ENCODE data around the gene PTPN21.
A peak's percentile ranks its signal among the peaks of the same experiment; 100 is the strongest.
"Not testable (repeated sequence)": the region's sequence is repeated elsewhere in the genome, so short reads cannot be mapped to it uniquely, and the experiment has no call there.

Gene PTPN21

DNA sequence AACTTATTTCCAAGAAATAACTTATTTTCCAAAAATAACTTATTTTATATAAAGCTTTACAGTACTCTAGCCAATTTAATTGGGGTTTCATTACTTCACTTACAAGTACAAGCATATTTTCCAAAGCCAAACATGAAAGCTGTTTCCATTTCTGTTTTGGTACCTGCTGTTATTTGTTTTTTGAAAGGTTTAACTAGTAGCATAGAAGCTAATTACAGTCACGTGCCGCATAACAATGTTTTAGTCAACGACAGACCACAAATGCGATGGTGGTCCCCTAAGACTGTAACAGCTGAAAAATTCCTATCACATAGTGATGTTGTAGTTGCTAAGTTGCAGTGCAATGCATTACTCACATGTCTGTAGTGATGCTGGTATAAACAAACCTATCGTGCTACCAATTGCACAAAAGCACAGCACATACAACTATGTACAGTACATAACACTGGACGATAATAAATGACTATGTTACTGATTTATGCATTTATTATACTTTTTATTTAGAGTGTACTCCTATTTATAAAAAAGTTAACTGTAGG lies 21.7 kb downstream of the PTPN21 start:
- H3K4me3 ChIP-seq (ENCODE audit: control insufficient read depth in 1 of 7, extremely low read depth in 1 of 7, insufficient read depth in 4 of 7, low read depth in 2 of 7, low read length in 6 of 7), result no peak overlapping the region
- peaks cover 0 to 4% (median 0%) of the 10 kb centered on the region in 5 experiments for H3K9me3 ChIP-seq (ENCODE audit: control extremely low read depth in 1 of 5, control insufficient read depth in 4 of 5, insufficient read depth in 2 of 5, low read depth in 1 of 5, low read length in 4 of 5)
- peaks cover 0 to 4% (median 0%) of the 10 kb centered on the region in 4 experiments for H3K4me1 ChIP-seq (ENCODE audit: control extremely low read depth in 1 of 4, control insufficient read depth in 4 of 4, insufficient read depth in 4 of 4, low read length in 3 of 4)
- CTCF ChIA-PET, result no interaction called here
- H3K36me3 ChIP-seq (ENCODE audit: control insufficient read depth in 4 of 4, insufficient read depth in 4 of 4, low read length in 3 of 4), result no peaks in the 10 kb centered on the region
- POLR2A ChIA-PET, result no interaction called here
- DNase-seq, result no peak
- no peaks in the 10 kb centered on the region for H3K27me3 ChIP-seq (replicated peaks in 2 of 5; ENCODE audit: control insufficient read depth in 4 of 5, insufficient read depth in 5 of 5, low read length in 4 of 5)
- WGBS (ENCODE audit: insufficient coverage), result 100% methylated on average over 3 of the region's 6 CpGs
- no peak overlapping the region for H3K27ac ChIP-seq (ENCODE audit: insufficient read depth in 1 of 2, low read depth in 1 of 2, low read length in 2 of 2, poor library complexity in 1 of 2, severe bottlenecking in 2 of 2)

DNA sequence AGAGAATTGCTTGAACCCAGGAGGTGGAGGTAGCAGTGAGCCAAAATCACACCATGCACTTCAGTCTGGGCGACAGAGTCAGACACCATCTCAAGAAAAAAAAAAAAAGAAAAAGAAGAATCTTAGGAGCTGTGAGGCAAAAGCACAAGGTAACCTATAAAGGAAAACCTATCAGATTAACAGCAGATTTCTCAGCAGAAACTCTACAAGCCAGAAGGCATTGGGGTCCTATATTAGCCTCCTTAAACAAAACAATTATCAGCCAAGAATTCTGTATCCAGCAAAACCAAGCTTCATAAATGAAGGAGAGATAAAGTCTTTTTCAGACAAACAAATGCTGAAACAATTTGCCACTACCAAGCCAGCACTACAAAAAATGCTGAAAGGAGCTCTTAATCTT lies 24.9 kb downstream of the PTPN21 start:
- WGBS (ENCODE audit: insufficient coverage), result no CpG with 5 or more reads among the region's 1 CpG
- CTCF ChIA-PET, DNase-seq: not testable (repeated sequence)

DNA sequence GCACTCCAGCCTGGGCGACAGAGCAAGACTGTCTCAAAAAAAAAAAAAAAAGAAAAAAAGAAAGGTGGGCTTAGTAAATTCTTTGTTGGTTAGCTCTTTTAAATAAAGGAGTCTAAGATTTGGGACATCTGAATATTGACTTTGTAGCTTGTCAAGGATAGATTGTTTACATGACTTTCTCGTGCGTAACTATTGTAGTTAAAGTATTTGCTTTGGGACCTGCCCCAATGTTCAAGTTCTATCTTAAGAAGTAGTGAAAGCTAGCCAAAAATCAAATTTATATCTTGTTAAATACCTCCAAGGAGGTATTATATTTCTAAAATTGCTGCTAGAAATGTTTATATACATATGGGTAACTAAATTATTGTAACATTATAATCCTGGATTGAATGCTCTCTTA lies 32.4 kb downstream of the PTPN21 start:
- DNase-seq, result no peak
- Histone ChIP-seq H3K4me3 (ENCODE audit: control insufficient read depth in 1 of 7, extremely low read depth in 1 of 7, insufficient read depth in 4 of 7, low read depth in 2 of 7, low read length in 6 of 7) (no peak overlapping the region), H3K27ac (ENCODE audit: insufficient read depth in 1 of 2, low read depth in 1 of 2, low read length in 2 of 2, poor library complexity in 1 of 2, severe bottlenecking in 2 of 2) (no peak overlapping the region), H3K4me1 (ENCODE audit: control extremely low read depth in 1 of 4, control insufficient read depth in 4 of 4, insufficient read depth in 4 of 4, low read length in 3 of 4) (no peaks in the 10 kb centered on the region), H3K36me3 (ENCODE audit: control insufficient read depth in 4 of 4, insufficient read depth in 4 of 4, low read length in 3 of 4) (no peaks in the 10 kb centered on the region), H3K9me3 (ENCODE audit: control extremely low read depth in 1 of 5, control insufficient read depth in 4 of 5, insufficient read depth in 2 of 5, low read depth in 1 of 5, low read length in 4 of 5) (no peaks in the 10 kb centered on the region), H3K27me3 (replicated peaks in 2 of 5; ENCODE audit: control insufficient read depth in 4 of 5, insufficient read depth in 5 of 5, low read length in 4 of 5) (no peaks in the 10 kb centered on the region)
- WGBS (ENCODE audit: insufficient coverage), result 83% methylated on average over 1 of the region's 3 CpGs
- ChIA-PET CTCF (no interaction called here), POLR2A (no interaction called here)

More for the DNA sequence above, 24.9 kb downstream of the PTPN21 start:
- H3K36me3 ChIP-seq (ENCODE audit: control insufficient read depth in 4 of 4, insufficient read depth in 4 of 4, low read length in 3 of 4); H3K27me3 ChIP-seq (replicated peaks in 2 of 5; ENCODE audit: control insufficient read depth in 4 of 5, insufficient read depth in 5 of 5, low read length in 4 of 5); POLR2A ChIA-PET; H3K27ac ChIP-seq (ENCODE audit: insufficient read depth in 1 of 2, low read depth in 1 of 2, low read length in 2 of 2, poor library complexity in 1 of 2, severe bottlenecking in 2 of 2); H3K4me1 ChIP-seq (ENCODE audit: control extremely low read depth in 1 of 4, control insufficient read depth in 4 of 4, insufficient read depth in 4 of 4, low read length in 3 of 4); H3K4me3 ChIP-seq (ENCODE audit: control insufficient read depth in 1 of 7, extremely low read depth in 1 of 7, insufficient read depth in 4 of 7, low read depth in 2 of 7, low read length in 6 of 7); H3K9me3 ChIP-seq (ENCODE audit: control extremely low read depth in 1 of 5, control insufficient read depth in 4 of 5, insufficient read depth in 2 of 5, low read depth in 1 of 5, low read length in 4 of 5): not testable (repeated sequence)

DNA sequence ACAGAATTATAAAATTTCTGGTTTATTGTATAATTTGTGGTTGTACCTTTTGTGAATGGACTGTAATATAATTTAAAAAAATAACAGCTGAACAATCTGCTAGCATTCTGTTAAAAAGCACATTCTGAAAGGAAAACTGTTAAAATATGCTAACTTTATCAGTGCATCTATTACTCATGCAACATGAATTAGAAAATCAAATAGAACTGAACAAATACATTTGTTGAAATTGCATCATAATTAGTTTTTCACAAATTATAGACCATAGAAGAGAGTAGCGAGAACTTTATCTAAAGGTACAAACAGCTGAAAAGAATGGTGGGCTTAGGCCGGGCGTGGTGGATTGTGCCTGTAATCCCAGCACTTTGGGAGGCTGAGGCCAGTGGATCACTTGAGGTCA lies 33.0 kb downstream of the PTPN21 start:
- Histone ChIP-seq H3K27me3 (replicated peaks in 2 of 5; ENCODE audit: control insufficient read depth in 4 of 5, insufficient read depth in 5 of 5, low read length in 4 of 5) (no peaks in the 10 kb centered on the region), H3K27ac (ENCODE audit: insufficient read depth in 1 of 2, low read depth in 1 of 2, low read length in 2 of 2, poor library complexity in 1 of 2, severe bottlenecking in 2 of 2) (no peak overlapping the region), H3K9me3 (ENCODE audit: control extremely low read depth in 1 of 5, control insufficient read depth in 4 of 5, insufficient read depth in 2 of 5, low read depth in 1 of 5, low read length in 4 of 5) (no peaks in the 10 kb centered on the region), H3K4me1 (ENCODE audit: control extremely low read depth in 1 of 4, control insufficient read depth in 4 of 4, insufficient read depth in 4 of 4, low read length in 3 of 4) (no peaks in the 10 kb centered on the region), H3K4me3 (ENCODE audit: control insufficient read depth in 1 of 7, extremely low read depth in 1 of 7, insufficient read depth in 4 of 7, low read depth in 2 of 7, low read length in 6 of 7) (no peak overlapping the region), H3K36me3 (ENCODE audit: control insufficient read depth in 4 of 4, insufficient read depth in 4 of 4, low read length in 3 of 4) (no peaks in the 10 kb centered on the region)
- ChIA-PET CTCF (no interaction called here), POLR2A (no interaction called here)
- 79% methylated on average over 3 of the region's 3 CpGs for WGBS (ENCODE audit: insufficient coverage)
- DNase-seq, result no peak

DNA sequence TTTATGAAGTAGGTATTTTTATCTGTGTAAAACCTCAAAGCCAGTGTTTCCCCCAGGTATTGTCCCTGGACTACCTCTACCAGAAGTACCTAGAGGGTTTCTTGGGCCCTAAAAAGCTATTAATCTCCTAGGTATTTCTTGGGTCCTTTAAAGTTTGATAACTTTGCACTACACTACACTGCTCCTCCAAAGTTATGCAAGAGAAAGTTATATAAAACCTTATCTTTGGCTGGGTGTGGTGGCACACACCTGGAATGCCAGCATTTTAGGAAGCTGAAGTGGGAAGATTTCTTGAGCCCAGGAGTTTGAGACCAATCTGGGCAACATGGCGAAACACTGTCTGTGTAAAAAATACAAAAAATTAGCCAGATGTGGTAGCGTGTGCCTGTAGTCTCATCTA lies 34.9 kb downstream of the PTPN21 start:
- Histone ChIP-seq H3K27ac (ENCODE audit: insufficient read depth in 1 of 2, low read depth in 1 of 2, low read length in 2 of 2, poor library complexity in 1 of 2, severe bottlenecking in 2 of 2) (no peak overlapping the region), H3K4me1 (ENCODE audit: control extremely low read depth in 1 of 4, control insufficient read depth in 4 of 4, insufficient read depth in 4 of 4, low read length in 3 of 4) (no peaks in the 10 kb centered on the region), H3K4me3 (ENCODE audit: control insufficient read depth in 1 of 7, extremely low read depth in 1 of 7, insufficient read depth in 4 of 7, low read depth in 2 of 7, low read length in 6 of 7) (no peak overlapping the region), H3K27me3 (replicated peaks in 2 of 5; ENCODE audit: control insufficient read depth in 4 of 5, insufficient read depth in 5 of 5, low read length in 4 of 5) (no peaks in the 10 kb centered on the region), H3K9me3 (ENCODE audit: control extremely low read depth in 1 of 5, control insufficient read depth in 4 of 5, insufficient read depth in 2 of 5, low read depth in 1 of 5, low read length in 4 of 5) (no peaks in the 10 kb centered on the region), H3K36me3 (ENCODE audit: control insufficient read depth in 4 of 4, insufficient read depth in 4 of 4, low read length in 3 of 4) (no peaks in the 10 kb centered on the region)
- 100% methylated on average over 2 of the region's 2 CpGs for WGBS (ENCODE audit: insufficient coverage)
- POLR2A ChIA-PET, result no interaction called here
- CTCF ChIA-PET, result no interaction called here
- DNase-seq, result no peak

DNA sequence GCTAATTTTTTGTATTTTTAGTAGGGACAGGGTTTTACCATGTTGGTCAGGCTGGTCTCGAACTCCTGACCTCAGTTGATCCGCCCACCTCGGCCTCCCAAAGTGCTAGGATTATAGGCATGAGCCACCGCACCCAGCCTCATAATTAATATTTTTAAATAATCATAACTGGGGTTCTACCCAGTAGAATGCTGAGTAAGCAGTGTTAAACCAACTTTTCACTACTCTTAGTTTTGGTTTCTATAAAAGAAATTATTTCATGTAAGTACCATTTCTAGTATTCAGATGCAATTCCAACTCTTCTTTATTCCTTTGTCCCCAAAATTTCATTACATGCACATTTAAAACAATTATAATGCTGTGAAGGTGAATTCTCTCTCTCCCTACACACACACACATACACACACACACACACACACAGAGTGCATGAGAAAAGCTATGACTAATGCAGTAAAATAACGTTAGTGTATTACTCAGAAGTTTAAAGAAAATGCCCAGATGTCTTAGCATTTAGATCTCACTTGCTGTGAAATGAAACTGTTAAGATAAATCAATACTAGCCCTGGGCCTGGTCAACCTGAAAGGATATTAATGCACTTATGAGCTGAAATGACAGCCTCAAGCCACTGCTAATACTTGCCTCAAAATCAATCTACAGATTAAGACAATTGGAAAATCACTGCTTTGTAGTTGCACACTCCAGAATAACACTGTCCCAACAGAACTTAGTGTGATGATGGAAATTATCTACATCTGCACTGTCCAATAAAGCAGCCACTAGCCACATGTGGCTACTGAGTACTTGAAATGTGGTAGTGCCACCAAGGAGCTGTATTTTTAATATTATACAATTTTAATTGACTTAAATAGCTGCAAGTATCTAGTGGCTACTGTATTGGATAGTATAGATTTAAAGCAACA lies 36.0 kb downstream of the PTPN21 start:
- CTCF ChIA-PET, result no interaction called here
- POLR2A ChIA-PET, result no interaction called here
- no peak for DNase-seq
- 100% methylated on average over 1 of the region's 5 CpGs for WGBS (ENCODE audit: insufficient coverage)
- Histone ChIP-seq H3K4me1 (ENCODE audit: control extremely low read depth in 1 of 4, control insufficient read depth in 4 of 4, insufficient read depth in 4 of 4, low read length in 3 of 4) (no peaks in the 10 kb centered on the region), H3K4me3 (ENCODE audit: control insufficient read depth in 1 of 7, extremely low read depth in 1 of 7, insufficient read depth in 4 of 7, low read depth in 2 of 7, low read length in 6 of 7) (no peak overlapping the region), H3K9me3 (ENCODE audit: control extremely low read depth in 1 of 5, control insufficient read depth in 4 of 5, insufficient read depth in 2 of 5, low read depth in 1 of 5, low read length in 4 of 5) (no peaks in the 10 kb centered on the region), H3K27me3 (replicated peaks in 2 of 5; ENCODE audit: control insufficient read depth in 4 of 5, insufficient read depth in 5 of 5, low read length in 4 of 5) (no peaks in the 10 kb centered on the region), H3K27ac (ENCODE audit: insufficient read depth in 1 of 2, low read depth in 1 of 2, low read length in 2 of 2, poor library complexity in 1 of 2, severe bottlenecking in 2 of 2) (no peak overlapping the region), H3K36me3 (ENCODE audit: control insufficient read depth in 4 of 4, insufficient read depth in 4 of 4, low read length in 3 of 4) (no peaks in the 10 kb centered on the region)

DNA sequence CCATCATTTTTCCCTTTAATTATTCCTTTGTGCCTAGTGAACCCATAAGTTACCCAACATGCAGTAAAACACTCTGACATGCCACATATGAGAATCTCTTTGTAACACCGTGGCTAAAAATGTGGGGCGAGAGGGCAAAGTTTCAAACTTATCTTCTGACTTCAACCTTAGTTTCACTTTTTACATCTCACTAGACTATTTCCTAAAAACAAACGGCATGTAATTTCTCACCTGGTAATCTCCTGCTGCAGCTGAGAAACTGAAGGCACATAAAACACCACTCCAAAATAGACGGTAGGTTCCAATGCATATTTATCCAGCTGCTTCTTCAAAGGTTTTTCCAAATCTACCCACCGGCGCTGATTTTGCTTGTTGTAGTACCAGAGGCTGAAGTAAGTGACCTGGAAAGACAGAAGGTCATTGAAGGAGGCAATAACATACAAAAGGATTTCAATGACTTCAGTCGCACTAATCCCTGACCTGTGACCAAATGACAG lies 37.9 kb downstream of the PTPN21 start:
- no peak for DNase-seq
- Histone ChIP-seq H3K4me3 (ENCODE audit: control insufficient read depth in 1 of 7, extremely low read depth in 1 of 7, insufficient read depth in 4 of 7, low read depth in 2 of 7, low read length in 6 of 7) (peak overlapping the region in 1 of 7 experiments; percentile 37), H3K9me3 (ENCODE audit: control extremely low read depth in 1 of 5, control insufficient read depth in 4 of 5, insufficient read depth in 2 of 5, low read depth in 1 of 5, low read length in 4 of 5) (peaks cover 0 to 3% (median 0%) of the 10 kb centered on the region in 5 experiments), H3K4me1 (ENCODE audit: control extremely low read depth in 1 of 4, control insufficient read depth in 4 of 4, insufficient read depth in 4 of 4, low read length in 3 of 4) (no peaks in the 10 kb centered on the region), H3K27me3 (replicated peaks in 2 of 5; ENCODE audit: control insufficient read depth in 4 of 5, insufficient read depth in 5 of 5, low read length in 4 of 5) (no peaks in the 10 kb centered on the region), H3K36me3 (ENCODE audit: control insufficient read depth in 4 of 4, insufficient read depth in 4 of 4, low read length in 3 of 4) (no peaks in the 10 kb centered on the region), H3K27ac (ENCODE audit: insufficient read depth in 1 of 2, low read depth in 1 of 2, low read length in 2 of 2, poor library complexity in 1 of 2, severe bottlenecking in 2 of 2) (no peak overlapping the region)
- WGBS (ENCODE audit: insufficient coverage), result 82% methylated on average over 6 of the region's 7 CpGs
- POLR2A ChIA-PET, result interaction anchor here (0.7 kb wide), 1 partner anchor 43 kb away, joined by 3 read pairs; no protein-coding TSS in a partner anchor
- CTCF ChIA-PET, result no interaction called here

Measured in common myeloid progenitor, CD34-positive (primary cell).